ENCODE results near the gene MYOG.

DNA sequence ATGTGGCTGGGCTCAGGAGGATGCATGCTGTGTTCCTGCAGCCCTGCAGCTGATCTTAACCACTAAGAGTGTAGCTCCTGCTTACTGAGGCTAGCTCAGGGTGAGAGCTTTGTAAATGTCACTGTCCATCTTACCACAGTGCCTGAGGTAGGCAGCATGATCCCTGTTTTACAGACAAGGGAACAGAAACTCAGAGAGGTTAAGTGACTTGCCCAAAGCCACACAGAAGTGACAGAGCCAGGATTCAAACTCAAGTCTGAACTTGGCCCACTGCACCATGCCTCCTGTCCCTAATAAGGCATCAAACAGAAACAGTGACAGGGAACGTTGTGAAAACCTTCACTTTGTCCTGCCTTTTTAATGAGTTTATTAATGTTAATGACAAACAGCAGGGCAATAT lies 31.6 kb downstream of the MYOG start:
- TF ChIP-seq ZNF510 (CRISPR knock-in tag; IDR thresholded peaks at IDR 0.05; ENCODE audit: low read depth) (no peak), ZNF792 (CRISPR knock-in tag; IDR thresholded peaks at IDR 0.05) (no peak), LBX2 (CRISPR knock-in tag; IDR thresholded peaks at IDR 0.05; ENCODE audit: borderline replicate concordance) (no peak), RARA (CRISPR knock-in tag; IDR thresholded peaks at IDR 0.05) (no peak), ZNF10 (CRISPR knock-in tag; IDR thresholded peaks at IDR 0.05; ENCODE audit: borderline replicate concordance, low read depth) (no peak)
- TF ChIP-seq, protein P1, sequence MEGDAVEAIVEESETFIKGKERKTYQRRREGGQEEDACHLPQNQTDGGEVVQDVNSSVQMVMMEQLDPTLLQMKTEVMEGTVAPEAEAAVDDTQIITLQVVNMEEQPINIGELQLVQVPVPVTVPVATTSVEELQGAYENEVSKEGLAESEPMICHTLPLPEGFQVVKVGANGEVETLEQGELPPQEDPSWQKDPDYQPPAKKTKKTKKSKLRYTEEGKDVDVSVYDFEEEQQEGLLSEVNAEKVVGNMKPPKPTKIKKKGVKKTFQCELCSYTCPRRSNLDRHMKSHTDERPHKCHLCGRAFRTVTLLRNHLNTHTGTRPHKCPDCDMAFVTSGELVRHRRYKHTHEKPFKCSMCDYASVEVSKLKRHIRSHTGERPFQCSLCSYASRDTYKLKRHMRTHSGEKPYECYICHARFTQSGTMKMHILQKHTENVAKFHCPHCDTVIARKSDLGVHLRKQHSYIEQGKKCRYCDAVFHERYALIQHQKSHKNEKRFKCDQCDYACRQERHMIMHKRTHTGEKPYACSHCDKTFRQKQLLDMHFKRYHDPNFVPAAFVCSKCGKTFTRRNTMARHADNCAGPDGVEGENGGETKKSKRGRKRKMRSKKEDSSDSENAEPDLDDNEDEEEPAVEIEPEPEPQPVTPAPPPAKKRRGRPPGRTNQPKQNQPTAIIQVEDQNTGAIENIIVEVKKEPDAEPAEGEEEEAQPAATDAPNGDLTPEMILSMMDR (CRISPR knock-in tag; IDR thresholded peaks at IDR 0.05): no peak
